Prostate gland (tissue), 2 donors: Measurements from ENCODE around the gene SLIT3.

Experiments
- POLR2A ChIP-seq: fragments of 450-650 bp; IDR thresholded peaks from one replicate; pipeline ENCODE4 v1.6.1; 2016; ENCODE audit warnings: antibody characterized with exemption, mild to moderate bottlenecking
- TF ChIP-seq, protein P1 (sequence below), 4 experiments: fragments of 200-600 bp in 2 of 4; fragments of 450-650 bp in 2 of 4; sonication (generic) in 2 of 4; IDR thresholded peaks; 1 replicate in 3 of 4; 2 replicates in 1 of 4; pipeline ENCODE4 v1.5.1; 2016 to 2019; ENCODE audit warnings: antibody characterized with exemption in 4 of 4, mild to moderate bottlenecking in 2 of 4, moderate library complexity in 2 of 4

GRCh38 chr5:168765086-168765550 lies 535.8 kb downstream of the SLIT3 start:
- TF ChIP-seq, protein P1, sequence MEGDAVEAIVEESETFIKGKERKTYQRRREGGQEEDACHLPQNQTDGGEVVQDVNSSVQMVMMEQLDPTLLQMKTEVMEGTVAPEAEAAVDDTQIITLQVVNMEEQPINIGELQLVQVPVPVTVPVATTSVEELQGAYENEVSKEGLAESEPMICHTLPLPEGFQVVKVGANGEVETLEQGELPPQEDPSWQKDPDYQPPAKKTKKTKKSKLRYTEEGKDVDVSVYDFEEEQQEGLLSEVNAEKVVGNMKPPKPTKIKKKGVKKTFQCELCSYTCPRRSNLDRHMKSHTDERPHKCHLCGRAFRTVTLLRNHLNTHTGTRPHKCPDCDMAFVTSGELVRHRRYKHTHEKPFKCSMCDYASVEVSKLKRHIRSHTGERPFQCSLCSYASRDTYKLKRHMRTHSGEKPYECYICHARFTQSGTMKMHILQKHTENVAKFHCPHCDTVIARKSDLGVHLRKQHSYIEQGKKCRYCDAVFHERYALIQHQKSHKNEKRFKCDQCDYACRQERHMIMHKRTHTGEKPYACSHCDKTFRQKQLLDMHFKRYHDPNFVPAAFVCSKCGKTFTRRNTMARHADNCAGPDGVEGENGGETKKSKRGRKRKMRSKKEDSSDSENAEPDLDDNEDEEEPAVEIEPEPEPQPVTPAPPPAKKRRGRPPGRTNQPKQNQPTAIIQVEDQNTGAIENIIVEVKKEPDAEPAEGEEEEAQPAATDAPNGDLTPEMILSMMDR (IDR thresholded peaks at IDR 0.05): no peak
- no peak for TF ChIP-seq POLR2A
